ENCODE measurements around the gene LMBRD1. TPM values are rescaled to one million over a fixed set of nuclear protein-coding genes. Genes with fewer than 3 reads are reported as not detected.

Gene LMBRD1
- total and polyA plus RNA-seq, 2 of the 13 experiments (the other 11 are each of a cell fraction or from before 2014, with no cell fraction given) = 18.9 to 21.5 TPM

GRCh38 chr6:69816026-69816425, 19.2 kb upstream of the LMBRD1 start (continued):
- TF ChIP-seq ZNF362 (CRISPR knock-in tag; IDR thresholded peaks at IDR 0.05; ENCODE audit: borderline replicate concordance) = no peak

- no peak overlapping the region for H3K4me3 ChIP-seq (replicated peaks in 1 of 3; ENCODE audit: insufficient read depth in 1 of 3, low read depth in 2 of 3, low read length in 3 of 3)
- BruUV-seq (replicated peaks) = no TSS peak
- FAIRE-seq (no peak), ATAC-seq (no peak), DNase-seq (ENCODE audit: low spot score) (no peak)
- H3K36me3 ChIP-seq (replicated peaks in 1 of 2; ENCODE audit: control insufficient read depth in 1 of 2, insufficient read depth in 2 of 2, low read length in 2 of 2) = no peaks in the 10 kb centered on the region
- ChIA-PET CTCF (ENCODE audit: low intra/inter-chr PET ratio, low total read pairs) (no interaction called here), POLR2A (no interaction called here)
- no peak overlapping the region for H3K4me2 ChIP-seq (ENCODE audit: low read depth, low read length)
- H3K9ac ChIP-seq (ENCODE audit: insufficient read depth, low read depth, low read length) = no peak overlapping the region
- H4K20me1 ChIP-seq (ENCODE audit: insufficient read depth, low read length) = no peaks in the 10 kb centered on the region
- in situ Hi-C loops (cut with HindIII; ENCODE audit: extremely low pct_ligation_motif_present, low pct_unique_long_range_greater_than_20kb) = no loop called here
- H2AFZ ChIP-seq (ENCODE audit: low read length) = no peak overlapping the region
- no peak overlapping the region for H3K27ac ChIP-seq (ENCODE audit: extremely low read length, insufficient read depth, low read length)
- H3K9me3 ChIP-seq (ENCODE audit: low read length) = no peaks in the 10 kb centered on the region
- H3K27me3 ChIP-seq (ENCODE audit: control insufficient read depth in 1 of 2, insufficient read depth in 2 of 2, low read length in 2 of 2) = no peaks in the 10 kb centered on the region
- intact Hi-C loops (cut with micrococcal nuclease; ENCODE audit: unreplicated experiment) = no loop called here
- WGBS (ENCODE audit: low lambda C conversion rate) = 0% methylated on average over 1 of the region's 1 CpG
- H3K79me2 ChIP-seq (ENCODE audit: insufficient read depth, low read length) = no peaks in the 10 kb centered on the region
- H3K4me1 ChIP-seq (ENCODE audit: insufficient read depth, low read length) = 0 out of 2 replicates have a peak, but pooled peaks cover 5% of the 10 kb centered on the region
- TF ChIP-seq BCL6 (CRISPR knock-in tag; IDR thresholded peaks at IDR 0.05) (no peak), CHD4 (IDR thresholded peaks at IDR 0.05; ENCODE audit: borderline replicate concordance, low read length) (no peak), RCOR2 (CRISPR knock-in tag; IDR thresholded peaks at IDR 0.05) (no peak), DR1 (CRISPR knock-in tag; IDR thresholded peaks at IDR 0.05) (no peak), ZNF24 (IDR thresholded peaks at IDR 0.05) (no peak), ZBTB33 (CRISPR knock-in tag; IDR thresholded peaks at IDR 0.05) (no peak), PAF1 (CRISPR knock-in tag; IDR thresholded peaks at IDR 0.05) (no peak), GATAD1 (CRISPR knock-in tag; IDR thresholded peaks at IDR 0.05) (no peak)
- TF ChIP-seq, protein P1, sequence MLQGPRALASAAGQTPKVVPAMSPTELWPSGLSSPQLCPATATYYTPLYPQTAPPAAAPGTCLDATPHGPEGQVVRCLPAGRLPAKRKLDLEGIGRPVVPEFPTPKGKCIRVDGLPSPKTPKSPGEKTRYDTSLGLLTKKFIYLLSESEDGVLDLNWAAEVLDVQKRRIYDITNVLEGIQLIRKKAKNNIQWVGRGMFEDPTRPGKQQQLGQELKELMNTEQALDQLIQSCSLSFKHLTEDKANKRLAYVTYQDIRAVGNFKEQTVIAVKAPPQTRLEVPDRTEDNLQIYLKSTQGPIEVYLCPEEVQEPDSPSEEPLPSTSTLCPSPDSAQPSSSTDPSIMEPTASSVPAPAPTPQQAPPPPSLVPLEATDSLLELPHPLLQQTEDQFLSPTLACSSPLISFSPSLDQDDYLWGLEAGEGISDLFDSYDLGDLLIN (CRISPR knock-in tag; IDR thresholded peaks at IDR 0.05; ENCODE audit: borderline replicate concordance) = no peak
- TF ChIP-seq, protein P2, sequence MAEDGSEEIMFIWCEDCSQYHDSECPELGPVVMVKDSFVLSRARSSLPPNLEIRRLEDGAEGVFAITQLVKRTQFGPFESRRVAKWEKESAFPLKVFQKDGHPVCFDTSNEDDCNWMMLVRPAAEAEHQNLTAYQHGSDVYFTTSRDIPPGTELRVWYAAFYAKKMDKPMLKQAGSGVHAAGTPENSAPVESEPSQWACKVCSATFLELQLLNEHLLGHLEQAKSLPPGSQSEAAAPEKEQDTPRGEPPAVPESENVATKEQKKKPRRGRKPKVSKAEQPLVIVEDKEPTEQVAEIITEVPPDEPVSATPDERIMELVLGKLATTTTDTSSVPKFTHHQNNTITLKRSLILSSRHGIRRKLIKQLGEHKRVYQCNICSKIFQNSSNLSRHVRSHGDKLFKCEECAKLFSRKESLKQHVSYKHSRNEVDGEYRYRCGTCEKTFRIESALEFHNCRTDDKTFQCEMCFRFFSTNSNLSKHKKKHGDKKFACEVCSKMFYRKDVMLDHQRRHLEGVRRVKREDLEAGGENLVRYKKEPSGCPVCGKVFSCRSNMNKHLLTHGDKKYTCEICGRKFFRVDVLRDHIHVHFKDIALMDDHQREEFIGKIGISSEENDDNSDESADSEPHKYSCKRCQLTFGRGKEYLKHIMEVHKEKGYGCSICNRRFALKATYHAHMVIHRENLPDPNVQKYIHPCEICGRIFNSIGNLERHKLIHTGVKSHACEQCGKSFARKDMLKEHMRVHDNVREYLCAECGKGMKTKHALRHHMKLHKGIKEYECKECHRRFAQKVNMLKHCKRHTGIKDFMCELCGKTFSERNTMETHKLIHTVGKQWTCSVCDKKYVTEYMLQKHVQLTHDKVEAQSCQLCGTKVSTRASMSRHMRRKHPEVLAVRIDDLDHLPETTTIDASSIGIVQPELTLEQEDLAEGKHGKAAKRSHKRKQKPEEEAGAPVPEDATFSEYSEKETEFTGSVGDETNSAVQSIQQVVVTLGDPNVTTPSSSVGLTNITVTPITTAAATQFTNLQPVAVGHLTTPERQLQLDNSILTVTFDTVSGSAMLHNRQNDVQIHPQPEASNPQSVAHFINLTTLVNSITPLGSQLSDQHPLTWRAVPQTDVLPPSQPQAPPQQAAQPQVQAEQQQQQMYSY (CRISPR knock-in tag; IDR thresholded peaks at IDR 0.05) = no peak
- TF ChIP-seq, protein P3, sequence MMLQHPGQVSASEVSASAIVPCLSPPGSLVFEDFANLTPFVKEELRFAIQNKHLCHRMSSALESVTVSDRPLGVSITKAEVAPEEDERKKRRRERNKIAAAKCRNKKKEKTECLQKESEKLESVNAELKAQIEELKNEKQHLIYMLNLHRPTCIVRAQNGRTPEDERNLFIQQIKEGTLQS (CRISPR knock-in tag; IDR thresholded peaks at IDR 0.05) = no peak
Measured at GRCh38 chr6:69813508-69813907, 16.7 kb upstream of the LMBRD1 start.

Data from HepG2 (cell line).